Dendritic cell treated with granulocyte-macrophage colony-stimulating factor and Interleukin-4, amounts not matched to agents 40 ng/mL and 50 ng/mL, for 4 days (primary cell): ENCODE measurements around the gene CARHSP1.
"Not testable (repeated sequence)": the region's sequence is repeated elsewhere in the genome, so short reads cannot be mapped to it uniquely, and the experiment has no call there.

Source experiments
- H3K27ac Mint-ChIP-seq: one replicate; pipeline ENCODE4 v1.8.0; 2022; ENCODE audit warnings: mild to moderate bottlenecking, mixed read lengths
- H3K27me3 Mint-ChIP-seq: one replicate; pipeline ENCODE4 v1.8.0; 2022; ENCODE audit warnings: mild to moderate bottlenecking, mixed read lengths
- H3K36me3 Mint-ChIP-seq: one replicate; pipeline ENCODE4 v1.8.0; 2022; ENCODE audit warnings: low read depth, mixed read lengths
- H3K4me1 Mint-ChIP-seq: one replicate; pipeline ENCODE4 v1.8.0; 2022; ENCODE audit warnings: low read depth, mixed read lengths
- H3K4me3 Mint-ChIP-seq: one replicate; pipeline ENCODE4 v1.8.0; 2022; ENCODE audit warnings: mild to moderate bottlenecking, moderate library complexity, mixed read lengths
- H3K9me3 Mint-ChIP-seq: one replicate; pipeline ENCODE4 v1.8.0; 2022; ENCODE audit warnings: mixed read lengths
- intact Hi-C: fragments of 100-400 bp; cut with micrococcal nuclease; formaldehyde crosslinking; loops from one replicate; pipeline ENCODE4 v1.15.0; 2022

The CARHSP1 gene

GRCh38 chr16:8872967-8873865 lies 4.4 kb upstream of the CARHSP1 start:
- Mint-ChIP-seq H3K36me3 (no peaks in the 10 kb centered on the region), H3K4me3 (no peak overlapping the region), H3K27ac (no peak overlapping the region), H3K27me3 (peaks cover 5% of the 10 kb centered on the region), H3K4me1 (peaks cover 20% of the 10 kb centered on the region), H3K9me3 (no peaks in the 10 kb centered on the region)
- intact Hi-C loops = no loop called here

- H3K4me1 Mint-ChIP-seq = peaks cover 32% of the 10 kb centered on the region
These were observed 3.3 kb upstream of the CARHSP1 start for GRCh38 chr16:8872071-8872470.

GRCh38 chr16:8869988-8870241 lies 1.1 kb upstream of the CARHSP1 start:
- H3K27ac Mint-ChIP-seq = peak overlapping the region; percentile 79
- H3K4me3 Mint-ChIP-seq, H3K36me3 Mint-ChIP-seq, H3K9me3 Mint-ChIP-seq, H3K27me3 Mint-ChIP-seq: not testable (repeated sequence)
- intact Hi-C loops = loop anchor here (1.0 to 10.0 kb wide), 2 partner anchors 73 to 215 kb away; partner anchors contain the start of genes PMM2 and TMEM186
- H3K4me1 Mint-ChIP-seq = peaks cover 52% of the 10 kb centered on the region

More at GRCh38 chr16:8872071-8872470, 3.3 kb upstream of the CARHSP1 start:
- Mint-ChIP-seq H3K9me3 (no peaks in the 10 kb centered on the region), H3K27me3 (peaks cover 3% of the 10 kb centered on the region), H3K4me3 (no peak overlapping the region), H3K36me3 (no peaks in the 10 kb centered on the region), H3K27ac (no peak overlapping the region)
- intact Hi-C loops = no loop called here

GRCh38 chr16:8869212-8869987 lies 594 bp upstream of the CARHSP1 start:
- intact Hi-C loops = loop anchor here (1.0 to 10.0 kb wide), 2 partner anchors 72 to 215 kb away; partner anchors contain the start of genes PMM2 and TMEM186
- no peaks in the 10 kb centered on the region for H3K36me3 Mint-ChIP-seq
- H3K4me3 Mint-ChIP-seq = peak overlapping the region; percentile 96
- H3K27ac Mint-ChIP-seq = peak overlapping the region; percentile 79
- peaks cover 2% of the 10 kb centered on the region for H3K27me3 Mint-ChIP-seq
- peaks cover 54% of the 10 kb centered on the region for H3K4me1 Mint-ChIP-seq
- H3K9me3 Mint-ChIP-seq = no peaks in the 10 kb centered on the region

GRCh38 chr16:8867932-8868415 lies 832 bp downstream of the CARHSP1 start:
- no peaks in the 10 kb centered on the region for H3K9me3 Mint-ChIP-seq
- H3K4me1 Mint-ChIP-seq = peaks cover 54% of the 10 kb centered on the region
- intact Hi-C loops = loop anchor here (10.0 kb wide), 1 partner anchor 213 kb away; no protein-coding TSS in a partner anchor
- peak overlapping the region; percentile 87 for H3K4me3 Mint-ChIP-seq
- H3K27ac Mint-ChIP-seq = peak overlapping the region; percentile 79
- no peaks in the 10 kb centered on the region for H3K36me3 Mint-ChIP-seq
- H3K27me3 Mint-ChIP-seq = peaks cover 2% of the 10 kb centered on the region

- H3K27me3 Mint-ChIP-seq = peaks cover 2% of the 10 kb centered on the region
- no peaks in the 10 kb centered on the region for H3K36me3 Mint-ChIP-seq
- H3K27ac Mint-ChIP-seq = peak overlapping the region; percentile 79
- H3K4me1 Mint-ChIP-seq = peaks cover 54% of the 10 kb centered on the region
- peak overlapping the region; percentile 87 for H3K4me3 Mint-ChIP-seq
- intact Hi-C loops = loop anchor here (10.0 kb wide), 1 partner anchor 213 kb away; no protein-coding TSS in a partner anchor
- H3K9me3 Mint-ChIP-seq = no peaks in the 10 kb centered on the region
These were observed 1.4 kb downstream of the CARHSP1 start for GRCh38 chr16:8867216-8867931.

- H3K27ac Mint-ChIP-seq = peak overlapping the region; percentile 79
- peak overlapping the region; percentile 87 for H3K4me3 Mint-ChIP-seq
- peaks cover 54% of the 10 kb centered on the region for H3K4me1 Mint-ChIP-seq
- no peaks in the 10 kb centered on the region for H3K36me3 Mint-ChIP-seq
- H3K9me3 Mint-ChIP-seq = no peaks in the 10 kb centered on the region
- H3K27me3 Mint-ChIP-seq = peaks cover 2% of the 10 kb centered on the region
- intact Hi-C loops = loop anchor here (10.0 kb wide), 1 partner anchor 212 kb away; no protein-coding TSS in a partner anchor
These were observed 2.0 kb downstream of the CARHSP1 start for GRCh38 chr16:8866884-8867215.

- Mint-ChIP-seq H3K27ac (peak overlapping the region; percentile 47), H3K9me3 (no peaks in the 10 kb centered on the region), H3K4me3 (no peak overlapping the region), H3K36me3 (no peaks in the 10 kb centered on the region), H3K4me1 (peaks cover 53% of the 10 kb centered on the region), H3K27me3 (peaks cover 2% of the 10 kb centered on the region)
- intact Hi-C loops = loop anchor here (10.0 kb wide), 1 partner anchor 212 kb away; no protein-coding TSS in a partner anchor
These were observed 2.5 kb downstream of the CARHSP1 start for GRCh38 chr16:8866118-8866883.

GRCh38 chr16:8865145-8865882 lies 3.5 kb downstream of the CARHSP1 start:
- peaks cover 4% of the 10 kb centered on the region for H3K36me3 Mint-ChIP-seq
- intact Hi-C loops = loop anchor here (10.0 kb wide), 1 partner anchor 211 kb away; no protein-coding TSS in a partner anchor
- no peaks in the 10 kb centered on the region for H3K9me3 Mint-ChIP-seq
- no peak overlapping the region for H3K27ac Mint-ChIP-seq
- H3K27me3 Mint-ChIP-seq = peaks cover 2% of the 10 kb centered on the region
- peaks cover 45% of the 10 kb centered on the region for H3K4me1 Mint-ChIP-seq
- no peak overlapping the region for H3K4me3 Mint-ChIP-seq

GRCh38 chr16:8864480-8865110 lies 4.2 kb downstream of the CARHSP1 start:
- Mint-ChIP-seq H3K27ac (no peak overlapping the region), H3K4me3 (no peak overlapping the region), H3K36me3 (peaks cover 11% of the 10 kb centered on the region), H3K9me3 (no peaks in the 10 kb centered on the region), H3K4me1 (peaks cover 41% of the 10 kb centered on the region), H3K27me3 (peaks cover 2% of the 10 kb centered on the region)
- intact Hi-C loops = loop anchor here (10.0 kb wide), 1 partner anchor 210 kb away; no protein-coding TSS in a partner anchor

GRCh38 chr16:8863594-8864424 lies 5.0 kb downstream of the CARHSP1 start:
- Mint-ChIP-seq H3K4me1 (peaks cover 33% of the 10 kb centered on the region), H3K27me3 (peaks cover 2% of the 10 kb centered on the region), H3K9me3 (no peaks in the 10 kb centered on the region), H3K27ac (no peak overlapping the region), H3K36me3 (peaks cover 19% of the 10 kb centered on the region), H3K4me3 (no peak overlapping the region)
- intact Hi-C loops = loop anchor here (10.0 kb wide), 1 partner anchor 209 kb away; no protein-coding TSS in a partner anchor
